H1 (cell line): Measurements from ENCODE around the gene PRKN. TPM values are rescaled to one million over a fixed set of nuclear protein-coding genes. Genes with fewer than 3 reads are reported as not detected.

Experiments used
- EGR1 ChIP-seq: IDR thresholded peaks from 2 replicates; pipeline ENCODE4 v1.6.1; 2011; ENCODE audit warnings: low read depth, low read length, borderline replicate concordance
- MAFK ChIP-seq: IDR thresholded peaks from 2 replicates; pipeline ENCODE4 v1.6.1; 2012; ENCODE audit warnings: low read depth, mild to moderate bottlenecking, improper control_type of control experiment, low read length
- polyA plus RNA-seq, 7 experiments: library from polyadenylated mRNA; depleted of rRNA in 3 of 7; stranded (reverse) in 5 of 7; unstranded in 2 of 7; fragments of >200 nt in 5 of 7; fragments of 200-250 nt in 2 of 7; gene quantifications; 1 replicate in 5 of 7; 2 replicates in 1 of 7; 4 replicates in 1 of 7; pipeline versions ENCODE4 v1.2.1 to v1.2.3, GENCODE V29; 2011 to 2013; ENCODE audit warnings: missing spikeins in 2 of 7, mixed read lengths in 2 of 7
- total RNA-seq: library from RNA; stranded (reverse); fragmentation: NEBNext Ultra II Directional; extraction: Animal tissue kit (Norgen Biotek cat#: 25700); gene quantifications from 2 replicates; pipeline ENCODE4 v1.2.1, GENCODE V29; 2021
- TF ChIP-seq, protein P1 (sequence below): IDR thresholded peaks from 2 replicates; pipeline ENCODE4 v1.6.1; 2012; ENCODE audit warnings: inconsistent platforms
- TF ChIP-seq, protein P2 (sequence below): IDR thresholded peaks from 2 replicates; pipeline ENCODE4 v1.6.1; 2011; ENCODE audit warnings: low read depth, mild to moderate bottlenecking, low read length; ENCODE audit not compliant: insufficient read depth

PRKN gene
- total and polyA plus RNA-seq, 2 of the 8 experiments (the other 6 are each of a cell fraction or from before 2014, with no cell fraction given) = 0.13 to 0.29 TPM

DNA sequence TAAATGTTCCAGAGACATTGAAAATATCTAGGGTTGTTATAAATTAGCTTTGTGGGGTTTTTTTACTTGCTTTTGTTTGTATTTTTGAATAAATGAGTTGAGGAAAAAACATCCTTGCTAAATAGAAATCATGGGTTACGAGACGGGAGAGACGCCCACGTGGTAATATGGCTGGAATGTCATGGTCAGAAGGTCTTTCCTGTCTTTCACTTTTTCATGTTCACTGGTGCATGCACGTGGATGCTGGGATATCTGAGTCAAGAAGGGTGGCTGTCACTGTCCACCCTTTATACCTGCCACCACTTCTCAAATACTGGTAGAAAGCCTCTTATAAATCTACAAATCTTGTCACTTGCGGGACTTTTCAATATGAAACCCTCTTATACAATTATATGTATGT, 1195.0 kb downstream of the PRKN start (continued):
- TF ChIP-seq, protein P1, sequence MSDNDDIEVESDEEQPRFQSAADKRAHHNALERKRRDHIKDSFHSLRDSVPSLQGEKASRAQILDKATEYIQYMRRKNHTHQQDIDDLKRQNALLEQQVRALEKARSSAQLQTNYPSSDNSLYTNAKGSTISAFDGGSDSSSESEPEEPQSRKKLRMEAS = no peak
- TF ChIP-seq EGR1 = no peak
- no peak for TF ChIP-seq MAFK
- TF ChIP-seq, protein P2, sequence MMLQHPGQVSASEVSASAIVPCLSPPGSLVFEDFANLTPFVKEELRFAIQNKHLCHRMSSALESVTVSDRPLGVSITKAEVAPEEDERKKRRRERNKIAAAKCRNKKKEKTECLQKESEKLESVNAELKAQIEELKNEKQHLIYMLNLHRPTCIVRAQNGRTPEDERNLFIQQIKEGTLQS = no peak
